Measurements from ENCODE around the gene SERINC1.

- no peak for TF ChIP-seq POLR2A (IDR thresholded peaks at IDR 0.05; ENCODE audit: low read depth, low read length)
- no peak for TF ChIP-seq TAF1 (IDR thresholded peaks at IDR 0.05; ENCODE audit: low read depth, low read length)
- no peak for TF ChIP-seq POLR2AphosphoS5 (IDR thresholded peaks at IDR 0.05; ENCODE audit: low read depth, low read length)
Measured at GRCh38 chr6:122400462-122401089, 71.0 kb downstream of the SERINC1 start.

Measured in GM12891 (cell line).